A673 (cell line): ENCODE data around the gene B3GALT5.

ENCODE experiments used
- CTCF ChIP-seq: fragments of 300-800, 200-600 bp; sonication (generic); conservative IDR thresholded peaks from 2 replicates; pipeline ENCODE4 v1.5.1; 2017; ENCODE audit warnings: low read depth, mild to moderate bottlenecking, antibody characterized with exemption, low read length, moderate library complexity, mixed read lengths
- EZH2 ChIP-seq: fragments of 200-600 bp; sonication (generic); IDR thresholded peaks from 2 replicates; pipeline ENCODE4 v1.6.1; 2017; ENCODE audit warnings: borderline replicate concordance, low read depth, mild to moderate bottlenecking, mixed read lengths, antibody characterized with exemption, low read length; ENCODE audit not compliant: poor library complexity, severe bottlenecking

- TF ChIP-seq CTCF (no peak), EZH2 (no peak)
Measured at GRCh38 chr21:39593522-39593921, 19.2 kb upstream of the B3GALT5 start.
